Activated CD8-positive, alpha-beta memory T cell treated with anti-CD3 and anti-CD28 coated beads for 36 hours (primary cell): ENCODE measurements around the gene HIPK2. TPM values are rescaled to one million over a fixed set of nuclear protein-coding genes. Genes with fewer than 3 reads are reported as not detected.

Experiments used
- CTCF ChIA-PET: fragments of 350-600 bp; sonication (Branson Sonifier 250); formaldehyde crosslinking; loops from one replicate; lab custom pipeline; 2021; ENCODE audit warnings: antibody characterized with exemption; lab: Charles Lee
- POLR2A ChIA-PET: fragments of 350-600 bp; sonication (Branson Sonifier 250); formaldehyde crosslinking; loops from one replicate; lab custom pipeline; 2021; ENCODE audit warnings: antibody characterized with exemption; lab: Charles Lee
- total RNA-seq, 2 experiments: library from RNA; stranded (reverse); gene quantifications; one replicate each; pipeline ENCODE4 v1.2.3, GENCODE V29; 2021

The HIPK2 gene
- total RNA-seq, 2 experiments from 2014 or later = 18.7 to 19.9 TPM

DNA sequence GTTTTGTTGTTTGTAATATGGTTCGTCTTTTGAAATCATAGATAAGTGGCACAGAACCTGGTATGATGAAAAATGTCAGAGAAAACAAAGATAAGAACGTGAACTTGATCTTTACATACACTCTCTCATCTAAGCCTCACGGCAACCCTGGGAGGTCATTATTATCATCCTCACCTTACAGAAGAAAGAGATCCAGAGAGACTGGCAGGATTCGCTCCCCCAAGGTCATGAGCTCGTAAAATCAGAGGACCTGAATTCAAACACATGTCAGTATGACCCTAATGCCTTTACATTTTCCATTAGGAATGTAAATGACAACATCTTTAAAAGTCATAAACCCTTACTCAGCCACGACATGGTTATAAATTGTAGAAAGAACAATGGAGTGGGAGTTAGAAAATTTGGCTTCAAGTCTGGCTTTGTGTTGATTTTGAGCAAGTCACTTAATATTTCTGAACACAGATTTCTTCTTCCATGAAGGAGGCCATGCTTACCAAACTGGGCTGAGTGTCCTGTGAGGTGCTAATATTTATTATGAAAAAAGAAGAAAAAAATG, 35.9 kb downstream of the HIPK2 start:
- CTCF ChIA-PET = no interaction called here
- POLR2A ChIA-PET = no interaction called here

DNA sequence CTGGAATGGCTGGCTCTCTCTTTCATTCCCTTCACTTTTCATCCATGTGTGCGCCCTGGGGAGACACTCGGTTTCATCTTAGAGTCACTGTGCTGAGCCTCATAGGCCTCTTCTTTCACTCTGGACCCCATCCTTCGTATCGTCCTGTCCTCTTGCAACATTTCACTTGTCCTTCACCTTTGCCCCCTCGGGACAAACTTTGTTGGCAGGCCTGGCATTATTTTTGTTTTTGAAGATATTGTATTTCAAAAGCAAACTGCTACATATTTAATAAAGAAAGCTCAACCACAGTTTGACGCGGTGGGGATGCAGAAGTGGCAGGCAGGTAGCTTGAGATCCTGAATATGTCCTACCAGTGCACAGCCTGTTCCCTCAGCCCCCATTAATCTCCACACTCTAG, 36.6 kb downstream of the HIPK2 start:
- ChIA-PET POLR2A (no interaction called here), CTCF (no interaction called here)

DNA sequence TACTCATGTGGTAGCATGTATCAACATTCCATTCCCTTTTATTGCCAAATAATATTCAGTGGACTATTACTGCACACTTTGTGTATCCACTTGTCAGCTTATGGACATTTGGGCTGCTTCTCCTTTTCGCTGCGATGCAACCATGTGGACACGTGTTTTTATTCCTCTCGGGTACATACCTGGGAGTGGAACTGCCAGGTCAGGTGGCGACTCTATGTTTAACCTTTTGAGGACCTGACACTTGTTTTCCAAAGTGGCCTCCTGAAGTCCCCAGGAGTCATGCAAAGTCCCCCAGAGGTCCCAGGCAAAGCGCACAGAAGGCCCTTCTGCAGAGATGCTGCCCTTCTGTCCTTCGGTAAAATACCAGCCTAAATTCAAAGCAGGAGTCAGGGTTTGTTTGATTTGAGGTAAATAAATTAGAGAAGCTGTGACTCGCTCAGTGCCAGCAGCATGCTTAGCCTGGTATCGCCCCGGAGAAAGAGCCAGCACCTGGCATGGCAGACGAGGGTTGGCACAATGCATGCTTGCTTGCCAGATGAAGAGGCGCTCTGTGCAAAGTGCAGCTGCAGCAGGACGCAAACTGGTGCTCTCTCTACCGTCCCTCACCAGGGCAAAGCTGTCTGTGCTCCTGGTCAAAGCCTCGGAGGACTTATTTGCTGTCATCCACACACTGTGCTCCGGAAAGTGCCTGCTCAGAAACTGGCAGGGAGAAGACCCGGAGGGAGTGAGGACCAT, 37.8 kb downstream of the HIPK2 start:
- ChIA-PET POLR2A (no interaction called here), CTCF (no interaction called here)

DNA sequence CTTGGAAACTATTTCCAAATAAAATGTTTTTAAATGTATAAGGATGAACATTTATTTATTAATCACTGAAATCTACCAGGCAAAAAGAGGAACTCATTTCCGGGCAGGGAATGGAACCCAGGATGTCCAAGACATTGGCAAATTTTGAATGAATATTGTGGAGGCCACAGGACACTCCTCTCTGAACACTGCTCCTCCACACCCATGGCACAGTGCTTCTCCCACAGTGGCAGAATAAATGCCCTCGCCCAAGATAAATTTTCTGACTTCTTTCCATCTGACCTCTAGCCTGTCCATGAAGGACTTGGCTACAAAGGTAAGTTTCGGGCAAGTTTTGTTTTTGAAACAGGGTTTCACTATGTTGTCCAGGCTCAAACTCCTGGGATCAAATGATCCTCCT, 39.0 kb downstream of the HIPK2 start:
- ChIA-PET POLR2A (no interaction called here), CTCF (no interaction called here)

DNA sequence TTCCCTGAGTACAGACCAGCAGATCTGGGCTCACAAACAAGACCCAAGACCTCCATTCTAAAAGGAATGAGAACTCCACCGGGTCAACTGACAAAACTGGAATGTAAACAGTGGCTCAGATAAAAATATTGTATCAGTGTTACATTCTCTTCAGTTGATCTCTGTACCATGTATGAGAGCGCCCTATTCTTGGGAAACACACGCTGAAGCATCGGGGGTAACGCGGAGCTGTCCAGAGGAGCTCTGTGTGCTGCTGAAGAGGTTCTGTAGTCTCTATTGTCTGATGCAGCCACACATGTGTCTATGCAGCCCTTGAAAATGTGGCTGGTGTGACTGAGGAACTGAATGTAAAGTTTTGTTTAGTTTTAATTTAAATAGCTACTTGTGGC, 39.7 kb downstream of the HIPK2 start:
- POLR2A ChIA-PET = no interaction called here
- CTCF ChIA-PET = interaction anchor here (0.7 kb wide), 1 partner anchor 56 kb away, joined by 3 read pairs; no protein-coding TSS in a partner anchor

DNA sequence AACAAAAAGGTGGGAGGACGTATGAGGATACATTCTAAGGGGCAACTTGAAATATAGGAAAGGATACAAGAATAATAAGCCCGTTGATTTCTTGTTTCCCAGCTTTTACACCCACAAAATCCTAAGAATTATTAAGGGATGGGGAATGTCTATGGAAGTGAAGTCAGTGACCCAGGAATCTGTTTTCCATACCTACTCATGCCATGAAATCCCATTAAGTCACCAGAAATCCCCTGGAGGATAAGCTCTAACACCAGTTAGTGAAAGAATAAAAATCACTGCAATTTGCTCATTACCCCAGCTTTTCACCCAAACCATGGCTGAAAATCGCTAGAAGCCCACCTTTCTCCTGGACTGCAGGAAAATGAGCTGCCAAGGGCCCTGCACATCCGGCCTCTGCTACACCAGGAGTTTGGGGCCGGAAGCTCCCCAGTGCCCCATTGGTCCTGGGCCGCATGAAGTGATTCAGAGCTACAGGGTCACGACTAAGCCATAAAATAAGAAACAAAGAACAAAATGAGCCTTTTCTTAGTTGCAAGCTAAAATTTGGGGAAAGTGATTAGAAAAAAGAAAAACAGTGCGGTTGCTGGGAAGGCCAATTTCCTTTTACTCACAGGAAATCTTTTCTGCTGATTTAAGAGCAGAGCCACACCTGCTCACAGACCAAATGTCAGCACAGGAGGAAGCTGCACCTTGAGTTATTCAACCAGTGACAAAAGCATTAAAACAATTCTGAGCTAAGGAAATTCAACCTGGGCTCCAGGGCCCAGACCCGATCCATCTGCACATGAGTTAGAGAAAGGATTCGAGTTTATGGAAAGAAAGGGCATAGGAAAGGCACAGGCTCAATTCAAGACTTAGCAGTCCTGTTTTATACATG, 40.3 kb downstream of the HIPK2 start:
- ChIA-PET POLR2A (no interaction called here), CTCF (interaction anchor here (0.7 kb wide), 1 partner anchor 56 kb away, joined by 3 read pairs; no protein-coding TSS in a partner anchor)

DNA sequence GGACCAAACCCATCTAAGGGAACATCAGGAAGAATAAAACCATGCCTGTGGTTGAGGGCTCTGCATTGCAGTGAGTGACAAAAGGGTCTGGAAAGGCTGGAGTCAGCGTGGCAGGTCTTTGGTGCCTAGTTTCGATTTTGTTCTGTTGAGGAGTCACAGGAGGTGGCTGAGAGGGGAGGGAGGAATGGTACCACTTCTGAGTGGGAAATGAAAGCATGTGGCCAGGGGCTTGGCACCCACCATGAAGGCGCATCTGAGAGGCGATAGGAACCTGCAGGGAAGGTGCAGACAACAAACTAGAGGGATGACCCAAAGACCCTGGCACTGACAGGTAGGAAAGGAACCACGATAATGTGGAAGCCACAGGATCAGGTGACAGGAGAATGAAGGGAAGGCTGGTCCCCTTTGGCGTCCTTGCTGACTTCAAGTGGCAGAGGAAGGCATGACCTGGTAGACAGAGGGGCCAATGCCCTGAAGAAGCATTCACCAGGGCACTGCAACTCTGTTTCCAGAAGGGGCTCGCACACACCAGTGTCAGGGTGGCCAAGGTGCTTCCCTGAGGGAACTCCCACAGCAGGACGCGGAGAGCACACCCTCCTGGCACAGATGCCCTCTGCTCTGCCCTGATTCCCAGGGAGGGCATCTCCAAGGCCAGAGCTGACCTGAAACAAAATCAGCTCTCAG, 41.7 kb downstream of the HIPK2 start:
- POLR2A ChIA-PET = no interaction called here
- CTCF ChIA-PET = no interaction called here

DNA sequence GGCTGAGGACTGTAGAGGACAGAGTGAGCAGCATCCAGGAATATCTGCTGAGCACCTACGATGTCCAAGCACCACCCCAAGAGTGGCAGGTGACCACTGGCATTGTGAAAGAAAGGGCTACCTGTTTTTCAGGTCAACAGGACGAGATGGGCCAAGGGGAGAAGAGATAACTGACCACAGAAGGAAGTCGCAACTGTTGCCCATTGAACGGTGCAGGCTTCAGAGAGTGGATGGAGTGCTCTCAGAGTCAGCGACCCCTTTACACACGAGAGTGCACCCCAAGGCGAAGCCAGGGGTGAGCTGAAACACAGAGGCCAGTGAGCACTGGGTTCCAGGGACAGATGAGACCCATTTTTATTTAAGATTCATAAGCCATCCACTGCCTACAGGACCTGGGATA, 42.3 kb downstream of the HIPK2 start:
- ChIA-PET CTCF (no interaction called here), POLR2A (no interaction called here)

DNA sequence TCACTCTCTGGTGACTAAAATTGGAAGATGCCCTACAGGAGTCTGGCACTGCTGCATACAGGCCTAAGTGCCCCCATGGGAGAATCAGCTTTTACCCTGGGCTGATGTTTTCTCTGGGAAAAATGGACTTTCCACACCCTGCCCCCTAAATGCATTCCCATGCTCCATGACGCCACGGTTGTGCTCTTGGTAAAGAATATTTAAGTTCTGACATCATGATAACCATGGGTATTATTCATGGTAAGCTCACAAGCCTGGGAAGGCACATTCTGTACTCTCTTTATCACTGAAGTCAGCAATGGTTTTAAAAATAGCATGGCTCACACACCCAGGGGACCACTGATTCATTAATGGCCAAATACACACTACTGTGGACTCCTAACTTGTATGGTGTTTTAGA, 43.4 kb downstream of the HIPK2 start:
- CTCF ChIA-PET = no interaction called here
- POLR2A ChIA-PET = no interaction called here

DNA sequence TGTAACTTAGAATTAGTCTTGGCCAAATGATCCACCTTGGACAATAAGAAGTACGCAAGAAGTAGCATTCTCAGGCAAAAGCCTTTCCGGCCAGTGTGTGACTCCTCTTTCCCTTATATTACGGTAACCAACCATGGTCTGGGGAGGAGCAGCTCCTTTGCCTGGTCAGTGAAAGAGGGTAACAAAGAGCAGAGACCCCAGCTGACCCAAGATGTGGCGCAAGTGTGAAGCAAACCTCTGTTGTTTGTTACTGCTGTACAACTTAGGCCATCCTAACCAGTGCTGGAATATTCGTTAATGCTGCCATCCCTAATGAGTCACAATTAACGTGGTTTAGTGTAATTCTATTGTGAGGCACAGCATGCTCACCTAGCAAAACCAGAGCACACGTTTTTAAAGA, 44.0 kb downstream of the HIPK2 start:
- CTCF ChIA-PET = no interaction called here
- POLR2A ChIA-PET = interaction anchor here (0.6 kb wide), 1 partner anchor 285 kb away, joined by 4 read pairs; no protein-coding TSS in a partner anchor

DNA sequence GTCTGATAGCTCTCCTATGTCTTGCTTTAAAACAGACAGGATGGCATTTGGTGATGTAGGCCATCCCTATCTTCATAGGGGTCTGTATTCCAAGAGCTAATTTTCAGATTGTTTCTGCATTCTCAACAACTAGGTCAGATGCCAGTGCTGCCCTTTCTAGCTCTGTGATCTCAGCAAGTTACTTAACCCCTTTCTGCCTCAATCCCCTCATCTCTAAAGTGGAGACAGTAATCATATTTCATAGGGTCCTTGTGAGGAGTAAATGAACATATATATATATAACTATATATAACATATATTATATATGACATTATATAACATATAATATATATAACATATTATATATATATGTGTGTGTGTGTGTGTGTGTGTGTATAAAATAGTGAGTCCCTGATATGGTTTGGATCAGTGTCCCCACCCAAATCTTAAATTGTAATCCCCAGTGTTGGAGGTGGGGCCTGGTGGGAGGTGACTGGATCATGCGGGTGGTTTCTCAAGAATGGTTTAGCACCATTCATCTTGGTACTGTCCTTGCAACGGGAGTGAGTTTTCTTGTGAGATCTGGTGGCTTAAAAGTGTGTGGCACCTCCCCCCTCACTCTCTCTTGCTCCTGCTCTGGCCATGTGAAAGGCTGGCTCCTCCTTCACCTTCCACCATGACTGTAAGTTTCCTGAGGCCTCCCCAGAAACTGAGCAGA, 45.2 kb downstream of the HIPK2 start:
- POLR2A ChIA-PET = no interaction called here
- CTCF ChIA-PET = no interaction called here

DNA sequence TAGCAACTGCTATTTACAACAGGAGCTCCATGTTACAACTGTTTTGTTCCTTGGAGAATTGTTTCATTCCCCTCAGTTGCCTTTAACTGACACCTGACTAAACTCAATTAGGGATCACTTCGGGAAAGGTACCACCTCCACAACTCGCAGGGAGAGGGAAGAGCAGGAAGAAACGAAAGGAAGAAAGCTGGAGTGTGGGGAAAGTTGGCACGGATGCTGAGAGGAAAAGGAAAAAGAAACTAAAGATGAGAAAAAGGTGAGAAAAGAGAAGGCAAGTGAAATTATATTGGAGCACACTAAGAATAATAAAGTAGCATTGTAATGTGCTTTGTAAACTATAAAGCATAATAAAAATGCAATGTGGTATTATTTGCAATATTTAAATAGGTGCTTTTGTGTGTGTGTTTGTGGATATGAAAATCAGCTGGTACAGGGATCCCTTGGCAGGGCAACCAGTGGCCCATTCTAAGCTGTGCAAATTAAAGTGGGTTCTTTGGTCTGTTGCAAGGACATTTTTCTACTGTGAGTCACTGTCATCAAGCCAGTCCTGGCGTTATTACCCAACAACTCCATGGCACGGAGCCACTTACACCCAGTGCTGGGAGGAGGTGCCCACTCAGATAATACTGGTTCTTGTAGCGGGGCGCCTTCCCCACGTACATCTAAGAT, 45.9 kb downstream of the HIPK2 start:
- POLR2A ChIA-PET = no interaction called here
- CTCF ChIA-PET = no interaction called here

DNA sequence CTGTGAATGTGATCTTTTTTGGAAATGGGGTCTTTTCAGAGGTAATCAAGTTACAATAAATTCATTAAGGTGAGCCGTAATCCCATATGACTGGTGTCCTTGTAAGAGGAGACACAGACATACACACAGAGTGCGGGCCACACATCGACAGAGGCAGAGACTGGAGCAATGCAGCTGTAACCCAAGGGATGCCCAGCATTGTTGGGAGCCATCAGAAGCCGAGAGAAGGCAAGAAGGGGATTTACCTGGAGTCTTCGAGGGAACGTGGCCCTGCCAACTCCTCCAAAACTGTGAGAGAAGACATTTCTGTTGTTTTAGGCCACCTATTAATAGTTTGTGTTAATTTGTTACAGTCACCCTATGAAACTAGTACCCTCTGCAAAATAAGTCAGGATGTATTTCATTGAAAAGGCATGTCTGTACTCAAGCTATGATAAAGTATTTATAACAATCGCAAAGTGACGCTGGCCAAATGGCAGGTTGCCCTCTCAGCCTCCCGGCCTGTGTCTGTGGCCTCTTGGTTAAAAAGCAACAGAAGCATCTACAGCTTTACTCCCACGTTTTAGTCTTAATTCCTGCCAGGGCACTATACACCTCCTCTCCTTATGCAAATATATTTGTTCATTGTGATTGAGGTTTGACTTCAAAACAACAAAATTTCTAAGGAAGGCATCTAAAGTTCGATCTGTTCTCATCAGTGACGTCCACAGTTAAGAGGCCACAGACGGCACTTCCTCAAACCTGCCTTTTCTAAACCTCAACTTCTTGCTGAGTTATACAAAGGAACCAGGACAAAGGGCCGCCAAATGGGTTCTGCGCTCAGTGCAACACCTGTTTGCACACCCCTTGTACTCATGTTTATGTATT, 46.8 kb downstream of the HIPK2 start:
- ChIA-PET CTCF (no interaction called here), POLR2A (no interaction called here)

DNA sequence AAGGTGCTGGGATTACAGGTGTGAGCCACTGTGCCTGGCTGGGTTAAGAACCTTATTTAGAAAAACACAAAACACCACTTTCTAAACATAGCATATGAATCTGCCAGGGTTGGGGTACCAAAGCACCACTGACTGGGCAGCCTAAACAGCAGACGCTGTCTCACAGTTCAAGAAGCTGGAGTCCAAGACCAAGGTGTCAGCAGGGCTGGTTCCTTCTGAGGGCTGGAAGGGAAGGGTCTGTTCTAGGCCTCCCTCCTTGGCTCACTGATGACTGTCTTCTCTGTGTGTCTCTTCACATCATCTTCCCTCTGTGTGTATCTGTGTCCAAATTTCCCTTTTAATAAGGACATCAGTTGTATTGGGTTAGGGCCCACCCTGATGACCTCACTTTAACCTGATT, 49.6 kb downstream of the HIPK2 start:
- ChIA-PET CTCF (no interaction called here), POLR2A (no interaction called here)

DNA sequence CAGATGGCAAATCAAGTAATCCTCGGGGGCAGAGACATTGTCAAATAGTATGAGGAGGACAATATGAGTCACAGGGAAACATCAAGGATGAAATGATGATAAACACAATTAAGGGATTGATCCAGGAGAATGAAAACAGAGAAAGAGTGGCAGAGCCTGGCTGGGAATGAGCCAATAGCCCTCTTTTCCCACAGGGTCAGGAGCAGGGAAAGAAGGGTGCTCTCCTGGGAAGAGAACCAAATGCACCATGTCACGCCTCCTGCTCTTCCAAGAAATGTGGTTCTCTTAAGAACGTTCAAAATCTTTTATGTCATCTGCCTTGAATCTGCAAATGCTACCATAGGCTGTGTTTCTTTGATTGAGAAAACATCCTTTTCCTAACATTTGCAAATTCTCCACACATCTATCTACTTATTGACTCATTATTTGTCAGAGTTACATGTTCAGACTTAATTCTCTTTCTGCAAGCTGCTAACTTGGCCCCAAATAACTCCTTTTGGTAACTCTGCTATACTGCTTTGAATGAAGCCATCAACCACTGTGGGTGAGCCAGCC, 50.6 kb downstream of the HIPK2 start:
- ChIA-PET POLR2A (no interaction called here), CTCF (interaction anchor here (0.7 kb wide), 2 partner anchors 217 to 454 kb away, joined by 3 to 4 read pairs; no protein-coding TSS in a partner anchor)

DNA sequence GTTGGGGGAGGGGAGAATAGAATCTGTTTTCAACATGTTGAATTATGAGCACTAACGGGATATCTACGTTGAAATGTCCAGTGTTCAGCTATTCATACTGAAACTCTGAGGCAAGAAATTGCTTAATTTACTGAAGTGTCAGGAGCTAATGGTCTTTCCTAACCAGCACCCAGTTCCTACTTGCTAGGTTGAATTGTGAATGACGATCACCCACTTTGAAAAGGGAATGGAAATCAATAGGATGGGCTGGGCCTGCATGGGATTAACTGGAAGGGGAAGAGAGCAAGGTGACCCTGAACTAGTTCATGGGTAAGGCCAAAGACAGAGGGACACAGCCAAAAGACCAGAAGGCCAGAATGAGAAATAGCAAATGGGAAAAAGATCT, 51.3 kb downstream of the HIPK2 start:
- CTCF ChIA-PET = no interaction called here
- POLR2A ChIA-PET = no interaction called here

DNA sequence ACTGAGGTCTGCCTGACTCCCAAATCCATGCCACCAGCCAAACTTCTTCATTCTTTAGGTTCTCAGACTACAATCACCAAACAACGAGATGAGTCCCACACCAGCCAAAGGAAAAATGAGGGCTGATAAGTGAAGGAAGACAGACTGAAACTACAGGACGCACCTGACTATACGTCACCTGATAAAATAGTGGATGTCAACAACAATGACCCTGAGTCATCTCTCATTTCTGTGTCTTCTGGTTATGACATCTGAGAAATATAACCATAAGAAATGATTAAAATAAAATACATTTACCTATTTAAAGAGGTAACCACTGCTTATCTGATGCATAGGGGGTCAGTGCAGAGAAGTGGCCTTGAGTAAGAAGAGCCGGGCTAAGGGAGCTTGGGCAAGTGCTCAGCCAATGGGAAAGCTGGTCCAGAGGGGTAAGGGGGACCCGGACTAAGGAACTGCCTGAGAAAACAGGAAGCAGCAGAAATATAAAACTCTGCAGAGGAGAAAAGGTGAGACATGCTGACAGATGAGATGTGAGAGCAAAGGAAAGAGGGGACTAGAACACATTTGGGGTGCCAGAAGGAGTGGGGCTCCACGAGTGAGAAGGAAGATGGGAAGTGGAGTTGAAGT, 51.8 kb downstream of the HIPK2 start:
- CTCF ChIA-PET = no interaction called here
- POLR2A ChIA-PET = interaction anchor here (0.6 kb wide), 1 partner anchor 356 kb away, joined by 5 read pairs; no protein-coding TSS in a partner anchor
